Breast epithelium (tissue), 3 donors: ENCODE results near the gene SERPINB13.

ENCODE experiments used
- CTCF ChIP-seq, 3 donors: fragments of 450-650 bp; IDR thresholded peaks; one replicate each; pipeline ENCODE4 v1.5.1; 2016 to 2017; ENCODE audit warnings: antibody characterized with exemption in 3 of 3, mild to moderate bottlenecking in 3 of 3, moderate library complexity in 3 of 3
- POLR2A ChIP-seq: fragments of 450-650 bp; IDR thresholded peaks from one replicate; pipeline ENCODE4 v1.6.1; 2016; ENCODE audit warnings: antibody characterized with exemption, mild to moderate bottlenecking, moderate library complexity
- POLR2AphosphoS5 ChIP-seq, 3 donors: sonication (generic); formaldehyde crosslinking; IDR thresholded peaks; one replicate each; pipeline ENCODE4 v1.6.1; 2017; ENCODE audit warnings: antibody characterized with exemption in 3 of 3

- TF ChIP-seq CTCF (IDR thresholded peaks at IDR 0.05), result no peak
- no peak for TF ChIP-seq POLR2A
- TF ChIP-seq POLR2AphosphoS5 (IDR thresholded peaks at IDR 0.05), result no peak
These were observed 27.3 kb upstream of the SERPINB13 start for GRCh38 chr18:63559567-63560491.
